ENCODE measurements around the gene FARSA.

- TF ChIP-seq GATA2 (IDR thresholded peaks at IDR 0.05; ENCODE audit: low read depth, low read length) (no peak), GATA3 (IDR thresholded peaks at IDR 0.05; ENCODE audit: low read depth, low read length) (no peak)
These were observed 52.9 kb downstream of the FARSA start for GRCh38 chr19:12880551-12881171.

Measured in SH-SY5Y (cell line).